ENCODE measurements around the gene NOTCH3.

The NOTCH3 gene

GRCh38 chr19:15227261-15227660 is 26.5 kb upstream of the NOTCH3 start:
- H3K4me1 ChIP-seq (ENCODE audit: insufficient read depth, low read length, severe bottlenecking), result peaks cover 15% of the 10 kb centered on the region
- TF ChIP-seq EZH2 (IDR thresholded peaks at IDR 0.05; ENCODE audit: borderline replicate concordance, low read length), result no peak
- TF ChIP-seq CTCF (IDR thresholded peaks at IDR 0.05; ENCODE audit: low read length), result no peak
- H3K9me3 ChIP-seq (ENCODE audit: low read length), result no peaks in the 10 kb centered on the region

GRCh38 chr19:15225760-15226159 is 25.0 kb upstream of the NOTCH3 start:
- no peak overlapping the region for H3K27ac ChIP-seq (ENCODE audit: low read depth, low read length, poor library complexity, severe bottlenecking)
- no peak overlapping the region for H3K9ac ChIP-seq (ENCODE audit: low read length)
- no peak overlapping the region for H2AFZ ChIP-seq (ENCODE audit: low read length)
- H3K36me3 ChIP-seq (ENCODE audit: insufficient read depth, low read length), result no peaks in the 10 kb centered on the region
- no peaks in the 10 kb centered on the region for H4K20me1 ChIP-seq (ENCODE audit: insufficient read depth, low read length)
- H3K4me2 ChIP-seq (ENCODE audit: low read length), result no peak overlapping the region
- H3K9me3 ChIP-seq (ENCODE audit: low read length), result no peaks in the 10 kb centered on the region
- no peaks in the 10 kb centered on the region for H3K9me2 ChIP-seq (ENCODE audit: low read depth, low read length)
- no peaks in the 10 kb centered on the region for H3F3A ChIP-seq (ENCODE audit: insufficient read depth, low read length)
- H3K27me3 ChIP-seq (ENCODE audit: insufficient read depth, low read length), result no peaks in the 10 kb centered on the region
- H3K79me2 ChIP-seq (ENCODE audit: insufficient read depth, low read length), result no peaks in the 10 kb centered on the region
- no peak overlapping the region for H3K4me3 ChIP-seq (ENCODE audit: low read depth, low read length, poor library complexity, severe bottlenecking)
- TF ChIP-seq CTCF (IDR thresholded peaks at IDR 0.05; ENCODE audit: low read length) (no peak), EZH2 (IDR thresholded peaks at IDR 0.05; ENCODE audit: borderline replicate concordance, low read length) (no peak)
- H3K4me1 ChIP-seq (ENCODE audit: insufficient read depth, low read length, severe bottlenecking), result peaks cover 11% of the 10 kb centered on the region

More at GRCh38 chr19:15227261-15227660, 26.5 kb upstream of the NOTCH3 start:
- no peaks in the 10 kb centered on the region for H4K20me1 ChIP-seq (ENCODE audit: insufficient read depth, low read length)
- H2AFZ ChIP-seq (ENCODE audit: low read length), result no peak overlapping the region
- H3K27ac ChIP-seq (ENCODE audit: low read depth, low read length, poor library complexity, severe bottlenecking), result no peak overlapping the region
- no peak overlapping the region for H3K4me3 ChIP-seq (ENCODE audit: low read depth, low read length, poor library complexity, severe bottlenecking)
- no peaks in the 10 kb centered on the region for H3K36me3 ChIP-seq (ENCODE audit: insufficient read depth, low read length)
- H3K79me2 ChIP-seq (ENCODE audit: insufficient read depth, low read length), result no peaks in the 10 kb centered on the region
- no peak overlapping the region for H3K9ac ChIP-seq (ENCODE audit: low read length)
- no peaks in the 10 kb centered on the region for H3K27me3 ChIP-seq (ENCODE audit: insufficient read depth, low read length)
- H3K9me2 ChIP-seq (ENCODE audit: low read depth, low read length), result no peaks in the 10 kb centered on the region
- no peaks in the 10 kb centered on the region for H3F3A ChIP-seq (ENCODE audit: insufficient read depth, low read length)
- no peak overlapping the region for H3K4me2 ChIP-seq (ENCODE audit: low read length)

- Histone ChIP-seq H3K27me3 (ENCODE audit: insufficient read depth, low read length) (no peaks in the 10 kb centered on the region), H3K36me3 (ENCODE audit: insufficient read depth, low read length) (no peaks in the 10 kb centered on the region), H3K9me2 (ENCODE audit: low read depth, low read length) (no peaks in the 10 kb centered on the region), H3K4me1 (ENCODE audit: insufficient read depth, low read length, severe bottlenecking) (peaks cover 11% of the 10 kb centered on the region), H3K4me2 (ENCODE audit: low read length) (peak overlapping the region; percentile 73), H3F3A (ENCODE audit: insufficient read depth, low read length) (no peaks in the 10 kb centered on the region), H2AFZ (ENCODE audit: low read length) (no peak overlapping the region), H3K9me3 (ENCODE audit: low read length) (no peaks in the 10 kb centered on the region), H3K4me3 (ENCODE audit: low read depth, low read length, poor library complexity, severe bottlenecking) (peak overlapping the region; percentile 59), H4K20me1 (ENCODE audit: insufficient read depth, low read length) (no peaks in the 10 kb centered on the region), H3K9ac (ENCODE audit: low read length) (peak overlapping the region; percentile 27; the same call in 1 of the 2 replicates), H3K79me2 (ENCODE audit: insufficient read depth, low read length) (no peaks in the 10 kb centered on the region), H3K27ac (ENCODE audit: low read depth, low read length, poor library complexity, severe bottlenecking) (no peak overlapping the region)
- no peak for TF ChIP-seq EZH2 (IDR thresholded peaks at IDR 0.05; ENCODE audit: borderline replicate concordance, low read length)
- TF ChIP-seq CTCF (IDR thresholded peaks at IDR 0.05; ENCODE audit: low read length), result no peak
Observed at GRCh38 chr19:15223649-15224361, 23.0 kb upstream of the NOTCH3 start.
